ENCODE data around the gene FBXL2. TPM values are rescaled to one million over a fixed set of nuclear protein-coding genes. Genes with fewer than 3 reads are reported as not detected.
"Not testable (repeated sequence)": the region's sequence is repeated elsewhere in the genome, so short reads cannot be mapped to it uniquely, and the experiment has no call there.

Gene FBXL2
- total RNA-seq, 2 experiments from 2014 or later: not detected

DNA sequence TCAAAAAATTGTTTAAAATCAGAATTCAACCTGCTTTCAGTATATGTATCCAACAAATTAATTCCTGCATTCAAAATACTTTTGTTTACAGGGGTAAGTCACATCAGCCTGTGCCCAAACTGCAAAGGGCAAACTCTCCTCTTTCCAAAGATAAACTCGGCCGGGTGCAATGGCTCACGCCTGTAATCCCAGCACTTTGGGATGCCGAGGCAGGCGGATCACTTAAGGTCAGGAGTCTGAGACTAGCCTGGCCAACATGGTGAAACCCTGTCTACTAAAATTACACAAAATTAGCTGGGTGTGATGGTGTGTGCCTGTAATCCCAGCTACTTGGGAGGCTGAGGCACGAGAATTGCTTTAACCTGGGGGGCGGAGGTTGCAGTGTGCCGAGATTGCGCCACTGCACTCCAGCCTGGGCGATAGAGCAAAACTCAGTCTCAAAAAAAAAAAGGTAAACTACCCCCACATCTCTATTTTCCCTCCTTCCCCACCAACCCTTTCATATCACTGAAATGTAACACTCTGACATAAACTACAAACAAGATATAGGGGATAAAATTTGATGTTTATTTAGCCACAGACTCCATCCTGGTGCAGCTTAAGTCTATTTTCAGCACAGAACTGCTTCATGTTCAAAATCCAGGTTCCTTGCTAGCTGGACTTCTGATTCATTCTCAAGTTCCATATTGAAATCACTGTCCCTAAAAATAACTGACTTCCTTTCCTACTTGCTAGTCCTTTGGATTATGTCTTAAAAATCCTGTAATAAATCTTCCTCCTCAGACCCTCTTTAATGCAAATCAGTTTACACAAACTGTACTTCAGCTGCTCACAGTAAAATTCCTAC lies 147.6 kb downstream of the FBXL2 start:
- H3K4me1 Mint-ChIP-seq: peaks cover 30% of the 10 kb centered on the region
- H3K9me3 Mint-ChIP-seq: no peaks in the 10 kb centered on the region
- H3K27ac Mint-ChIP-seq: no peak overlapping the region
- H3K36me3 Mint-ChIP-seq: peaks cover 31% of the 10 kb centered on the region
- no peaks in the 10 kb centered on the region for H3K27me3 Mint-ChIP-seq
- no peak overlapping the region for H3K4me3 Mint-ChIP-seq
- DNase-seq: no peak

DNA sequence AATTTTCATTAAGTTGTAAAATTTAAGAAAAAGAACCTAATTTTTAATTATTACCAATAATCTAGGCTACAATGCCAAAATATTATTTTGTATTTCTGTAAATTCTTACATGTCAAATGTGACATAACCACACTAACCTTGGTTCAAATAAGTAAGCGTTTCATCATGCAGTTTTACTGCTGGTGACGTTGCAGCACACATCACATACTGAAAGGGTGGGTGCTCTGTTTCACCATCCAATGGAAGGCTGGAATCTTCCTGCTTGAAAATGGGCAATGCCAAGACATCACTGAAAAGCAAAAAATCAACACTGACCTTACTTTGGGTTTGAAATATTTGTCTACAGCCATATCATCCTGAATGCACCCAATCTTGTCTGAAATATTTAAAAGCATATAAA lies 148.2 kb downstream of the FBXL2 start:
- Mint-ChIP-seq H3K4me1 (peaks cover 32% of the 10 kb centered on the region), H3K36me3 (peaks cover 28% of the 10 kb centered on the region), H3K9me3 (no peaks in the 10 kb centered on the region), H3K4me3 (no peak overlapping the region), H3K27me3 (no peaks in the 10 kb centered on the region), H3K27ac (no peak overlapping the region)
- DNase-seq: no peak

DNA sequence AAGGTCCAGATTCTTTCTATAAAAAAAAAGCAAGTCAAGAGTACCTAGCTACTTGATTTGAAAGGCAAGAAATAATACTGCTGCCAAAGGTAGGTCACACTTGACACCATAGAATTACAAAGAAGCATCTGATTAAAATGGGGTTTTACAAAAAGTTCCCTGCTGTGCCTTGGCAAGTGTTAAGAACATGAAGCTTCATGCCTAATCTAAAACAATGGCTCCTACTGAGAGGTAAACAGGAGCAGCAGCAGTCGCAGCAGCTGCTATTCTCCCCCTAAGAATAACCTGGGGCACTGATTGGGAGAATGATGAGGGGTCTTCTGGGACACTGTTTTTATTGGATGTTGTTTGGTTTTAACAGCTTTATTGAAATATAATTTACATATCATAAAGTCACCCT lies 148.8 kb downstream of the FBXL2 start:
- H3K9me3 Mint-ChIP-seq: no peaks in the 10 kb centered on the region
- H3K4me1 Mint-ChIP-seq: peaks cover 39% of the 10 kb centered on the region
- peaks cover 24% of the 10 kb centered on the region for H3K36me3 Mint-ChIP-seq
- DNase-seq: no peak
- no peaks in the 10 kb centered on the region for H3K27me3 Mint-ChIP-seq
- H3K27ac Mint-ChIP-seq: no peak overlapping the region
- H3K4me3 Mint-ChIP-seq: no peak overlapping the region

DNA sequence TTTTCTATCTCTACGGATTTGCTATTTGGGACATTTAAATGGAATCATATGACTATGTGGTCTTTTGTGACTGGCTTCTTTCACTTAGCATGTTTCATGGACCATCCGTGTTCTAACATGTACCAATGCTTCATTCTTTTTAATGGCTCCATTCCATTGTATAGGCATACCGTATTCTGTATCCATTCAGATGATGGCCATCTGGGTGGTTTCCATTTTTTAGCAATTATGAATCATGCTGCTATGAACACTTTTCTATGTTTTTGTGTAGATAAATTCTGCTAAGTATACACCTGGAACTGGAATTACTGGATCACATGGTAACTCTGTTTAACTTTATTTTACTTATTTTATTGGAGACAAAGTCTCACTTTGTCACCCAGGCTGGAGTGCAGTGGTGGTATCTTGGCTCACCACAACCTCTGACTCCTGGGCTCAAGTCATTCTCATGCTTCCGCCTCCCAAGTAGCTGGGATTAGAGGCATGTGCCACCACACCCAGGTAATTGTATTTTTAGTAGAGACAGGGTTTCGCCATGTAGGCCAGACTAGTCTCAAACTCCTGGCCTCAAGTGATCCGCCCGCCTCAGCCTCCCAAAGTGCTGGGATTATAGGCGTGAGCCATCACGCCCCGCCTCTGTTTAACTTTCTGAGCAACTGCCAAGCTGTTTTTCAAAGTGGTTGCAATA lies 149.5 kb downstream of the FBXL2 start:
- Mint-ChIP-seq H3K27me3 (no peaks in the 10 kb centered on the region), H3K9me3 (no peaks in the 10 kb centered on the region), H3K4me1 (peaks cover 45% of the 10 kb centered on the region), H3K4me3 (no peak overlapping the region), H3K27ac (no peak overlapping the region), H3K36me3 (peaks cover 21% of the 10 kb centered on the region)
- DNase-seq: no peak

DNA sequence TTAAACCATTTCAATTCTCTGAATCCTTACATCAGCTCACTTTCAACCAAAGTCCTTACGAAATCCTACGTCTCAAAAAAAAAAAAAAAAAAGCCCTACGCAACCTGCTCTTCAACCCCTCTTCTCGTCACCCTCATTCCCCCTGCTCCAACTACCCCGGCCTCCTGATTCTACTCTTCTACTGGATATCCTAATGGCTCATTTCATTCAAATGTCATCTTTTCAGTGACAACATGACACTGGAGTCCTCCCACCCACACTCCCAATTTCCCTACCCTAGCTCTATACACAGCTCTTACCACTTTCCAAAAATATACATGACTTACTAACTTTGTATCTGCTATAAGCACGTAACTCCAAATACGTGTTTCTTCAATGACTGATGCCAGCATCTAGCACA lies 151.5 kb downstream of the FBXL2 start:
- Mint-ChIP-seq H3K27me3 (no peaks in the 10 kb centered on the region), H3K4me3 (no peak overlapping the region), H3K4me1 (peaks cover 59% of the 10 kb centered on the region), H3K36me3 (peaks cover 16% of the 10 kb centered on the region), H3K27ac (peak overlapping the region; percentile 50), H3K9me3 (no peaks in the 10 kb centered on the region)
- no peak for DNase-seq

GRCh38 chr3:33429306-33429705 lies 152.1 kb downstream of the FBXL2 start:
- not testable (repeated sequence) for H3K9me3 Mint-ChIP-seq, H3K27me3 Mint-ChIP-seq, H3K4me3 Mint-ChIP-seq, DNase-seq
- H3K36me3 Mint-ChIP-seq: peaks cover 14% of the 10 kb centered on the region
- H3K4me1 Mint-ChIP-seq: peaks cover 63% of the 10 kb centered on the region
- peak overlapping the region; percentile 48 for H3K27ac Mint-ChIP-seq

GRCh38 chr3:33430061-33430460 lies 152.8 kb downstream of the FBXL2 start:
- peaks cover 14% of the 10 kb centered on the region for H3K36me3 Mint-ChIP-seq
- no peak for DNase-seq
- peaks cover 64% of the 10 kb centered on the region for H3K4me1 Mint-ChIP-seq
- H3K9me3 Mint-ChIP-seq: no peaks in the 10 kb centered on the region
- no peak overlapping the region for H3K4me3 Mint-ChIP-seq
- peak overlapping the region; percentile 39 for H3K27ac Mint-ChIP-seq
- no peaks in the 10 kb centered on the region for H3K27me3 Mint-ChIP-seq

GRCh38 chr3:33430571-33430970 lies 153.3 kb downstream of the FBXL2 start:
- peaks cover 68% of the 10 kb centered on the region for H3K4me1 Mint-ChIP-seq
- DNase-seq: no peak

DNA sequence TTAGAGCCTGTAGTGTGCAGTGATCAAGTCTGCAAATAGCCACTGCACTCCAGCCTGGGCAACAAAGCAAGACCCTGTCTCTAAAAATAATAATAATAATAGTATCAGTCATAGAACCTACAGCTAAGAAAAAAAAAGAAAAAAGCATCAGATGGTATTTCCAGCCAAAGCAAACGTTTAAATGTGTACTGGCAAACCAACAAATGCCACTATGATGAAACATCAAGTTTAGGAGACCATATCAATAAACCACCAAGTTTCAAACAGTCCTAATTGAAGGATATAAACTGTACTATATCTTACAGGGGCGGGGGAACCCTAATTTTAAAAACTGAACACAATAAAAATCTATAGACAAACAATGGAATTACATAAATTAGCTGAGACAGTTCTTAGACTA lies 156.6 kb downstream of the FBXL2 start:
- H3K36me3 Mint-ChIP-seq: peaks cover 25% of the 10 kb centered on the region
- peaks cover 80% of the 10 kb centered on the region for H3K4me1 Mint-ChIP-seq
- no peaks in the 10 kb centered on the region for H3K9me3 Mint-ChIP-seq
- no peaks in the 10 kb centered on the region for H3K27me3 Mint-ChIP-seq
- no peak overlapping the region for H3K27ac Mint-ChIP-seq
- DNase-seq: no peak
- no peak overlapping the region for H3K4me3 Mint-ChIP-seq

More at GRCh38 chr3:33430571-33430970, 153.3 kb downstream of the FBXL2 start:
- Mint-ChIP-seq H3K4me3 (no peak overlapping the region), H3K9me3 (no peaks in the 10 kb centered on the region), H3K36me3 (peaks cover 12% of the 10 kb centered on the region), H3K27me3 (no peaks in the 10 kb centered on the region), H3K27ac (no peak overlapping the region)

Other genes with a start within 250 kb of the FBXL2 start
- 10 to 100 TPM; 36.4 to 37.2 TPM for gene GLB1, start 180.3 kb upstream of the FBXL2 start, total RNA-seq
- gene TMPPE, start 180.3 kb upstream of the FBXL2 start, total RNA-seq: 1 to 10 TPM; 7.0 to 8.1 TPM
- gene CRTAP, start 163.4 kb upstream of the FBXL2 start, total RNA-seq: 10 to 100 TPM; 31.7 to 34.2 TPM
- gene SUSD5, start 58.6 kb upstream of the FBXL2 start, total RNA-seq: not detected
- 10 to 100 TPM; 59.1 to 71.8 TPM for gene UBP1, start 163.0 kb downstream of the FBXL2 start, total RNA-seq

Data from activated naive CD8-positive, alpha-beta T cell treated with anti-CD3 and anti-CD28 coated beads for 36 hours (primary cell).